GM12801 (cell line): Measurements from ENCODE around the gene GOPC.

ENCODE experiments used
- TF ChIP-seq, protein P1 (sequence below): IDR thresholded peaks from one replicate; pipeline ENCODE4 v1.5.1; 2011; ENCODE audit warnings: control low read depth; ENCODE audit not compliant: insufficient read length; ENCODE audit errors: extremely low read depth

The GOPC gene

DNA sequence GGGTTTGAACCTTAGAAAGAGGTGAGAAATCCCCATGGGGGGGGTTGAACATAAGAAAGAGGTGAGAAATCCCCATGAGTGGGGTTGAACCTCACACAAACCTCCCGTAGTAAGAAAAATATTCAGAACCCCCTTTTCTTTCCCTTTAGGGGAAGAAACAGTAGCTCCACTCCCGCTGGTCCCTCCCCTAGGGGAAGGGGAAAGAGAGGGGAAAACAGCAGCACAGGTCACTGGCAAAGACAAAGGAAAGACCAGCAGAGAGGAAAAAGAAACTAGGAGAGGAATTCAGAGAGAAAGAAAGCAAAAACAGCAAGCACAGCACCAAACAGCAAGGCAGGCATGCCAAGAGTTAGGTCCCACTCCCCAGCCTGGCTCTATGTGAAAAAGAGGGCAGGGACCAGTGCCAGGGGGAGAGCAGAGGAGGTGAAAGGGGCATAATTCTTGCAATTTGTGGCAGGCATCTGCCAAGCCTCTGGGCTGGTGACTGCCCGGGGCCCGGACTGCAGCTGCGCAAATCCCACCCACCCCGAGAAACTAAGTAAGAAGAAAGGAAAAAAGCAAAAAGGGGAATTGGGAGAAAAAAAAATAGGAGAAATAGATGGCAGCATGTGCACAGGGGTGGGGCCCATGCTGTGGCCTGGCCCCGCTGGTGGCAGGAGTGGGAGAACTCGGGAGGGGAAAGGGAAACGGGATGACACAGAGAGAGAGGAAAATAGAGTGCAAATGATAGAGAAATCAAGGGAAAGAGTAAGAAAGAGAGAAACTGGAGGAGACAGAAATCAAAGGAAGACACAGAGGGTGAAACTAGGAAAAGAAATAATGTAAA, 15.1 kb upstream of the GOPC start:
- TF ChIP-seq, protein P1, sequence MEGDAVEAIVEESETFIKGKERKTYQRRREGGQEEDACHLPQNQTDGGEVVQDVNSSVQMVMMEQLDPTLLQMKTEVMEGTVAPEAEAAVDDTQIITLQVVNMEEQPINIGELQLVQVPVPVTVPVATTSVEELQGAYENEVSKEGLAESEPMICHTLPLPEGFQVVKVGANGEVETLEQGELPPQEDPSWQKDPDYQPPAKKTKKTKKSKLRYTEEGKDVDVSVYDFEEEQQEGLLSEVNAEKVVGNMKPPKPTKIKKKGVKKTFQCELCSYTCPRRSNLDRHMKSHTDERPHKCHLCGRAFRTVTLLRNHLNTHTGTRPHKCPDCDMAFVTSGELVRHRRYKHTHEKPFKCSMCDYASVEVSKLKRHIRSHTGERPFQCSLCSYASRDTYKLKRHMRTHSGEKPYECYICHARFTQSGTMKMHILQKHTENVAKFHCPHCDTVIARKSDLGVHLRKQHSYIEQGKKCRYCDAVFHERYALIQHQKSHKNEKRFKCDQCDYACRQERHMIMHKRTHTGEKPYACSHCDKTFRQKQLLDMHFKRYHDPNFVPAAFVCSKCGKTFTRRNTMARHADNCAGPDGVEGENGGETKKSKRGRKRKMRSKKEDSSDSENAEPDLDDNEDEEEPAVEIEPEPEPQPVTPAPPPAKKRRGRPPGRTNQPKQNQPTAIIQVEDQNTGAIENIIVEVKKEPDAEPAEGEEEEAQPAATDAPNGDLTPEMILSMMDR: no peak

DNA sequence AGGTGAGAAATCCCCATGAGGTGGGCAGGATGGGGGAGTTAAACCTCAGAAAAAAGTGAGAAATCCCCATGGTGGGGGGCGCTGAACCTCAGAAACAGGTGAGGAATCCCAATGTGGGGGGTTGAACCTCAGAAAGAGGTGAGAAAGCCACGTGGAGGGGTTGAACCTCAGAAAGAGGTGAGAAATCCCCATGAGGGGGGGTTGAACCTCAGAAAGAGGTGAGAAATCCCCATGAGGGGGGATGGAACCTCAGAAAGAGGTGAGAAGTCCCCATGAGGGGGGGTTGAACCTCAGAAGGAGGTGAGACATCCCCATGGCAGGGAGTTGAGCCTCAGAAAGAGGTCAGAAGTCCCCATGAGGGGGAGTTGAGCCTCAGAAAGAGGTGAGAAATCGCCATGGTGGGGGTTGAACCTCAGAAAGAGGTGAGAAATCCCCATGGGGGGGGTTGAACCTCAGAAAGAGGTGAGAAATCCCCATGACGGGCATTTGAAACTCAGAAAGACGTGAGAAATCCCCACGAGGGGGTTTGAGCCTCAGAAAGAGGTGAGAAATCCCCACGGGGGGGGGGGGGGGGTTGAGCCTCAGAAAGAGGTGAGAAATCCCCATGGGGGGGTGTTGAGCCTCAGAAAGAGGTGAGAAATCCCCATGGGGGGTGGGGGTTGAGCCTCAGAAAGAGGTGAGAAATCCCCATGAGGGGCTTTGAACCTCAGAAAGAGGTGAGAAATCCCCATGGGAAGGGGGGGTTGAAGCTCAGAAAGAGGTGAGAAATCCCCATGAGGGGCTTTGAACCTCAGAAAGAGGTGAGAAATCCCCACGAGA, 14.3 kb upstream of the GOPC start:
- TF ChIP-seq, protein P1: no peak

DNA sequence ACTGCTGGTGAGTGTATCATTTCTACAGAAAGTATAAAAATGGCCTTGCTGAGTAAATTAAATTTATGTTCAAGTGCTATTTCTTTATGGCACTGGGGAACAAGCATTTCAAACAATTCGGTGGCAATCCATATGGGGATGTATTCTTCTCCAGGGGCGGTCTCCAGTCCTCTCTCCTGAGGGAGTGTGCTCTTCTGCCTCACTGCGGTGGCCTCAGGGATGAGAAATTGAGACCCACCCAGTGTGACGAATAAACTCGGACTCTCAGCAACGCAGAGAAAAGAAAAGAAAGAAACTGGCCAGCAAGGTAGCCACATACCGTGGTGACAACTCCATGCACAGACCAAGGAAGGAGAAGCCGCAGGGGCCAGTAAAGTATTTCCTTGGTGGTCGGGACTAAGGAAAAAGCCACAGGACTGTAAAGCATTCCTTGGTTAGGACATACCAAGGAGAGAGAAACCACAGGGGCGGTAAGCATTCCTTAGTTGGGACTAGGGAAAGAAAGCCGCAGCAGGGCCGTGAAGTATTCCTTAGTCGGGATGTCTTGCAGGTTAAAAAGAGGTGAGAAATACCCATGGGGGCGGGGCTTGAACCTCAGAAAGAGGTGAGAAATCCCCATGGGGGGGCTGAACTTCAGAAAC, 13.6 kb upstream of the GOPC start:
- TF ChIP-seq, protein P1: no peak

DNA sequence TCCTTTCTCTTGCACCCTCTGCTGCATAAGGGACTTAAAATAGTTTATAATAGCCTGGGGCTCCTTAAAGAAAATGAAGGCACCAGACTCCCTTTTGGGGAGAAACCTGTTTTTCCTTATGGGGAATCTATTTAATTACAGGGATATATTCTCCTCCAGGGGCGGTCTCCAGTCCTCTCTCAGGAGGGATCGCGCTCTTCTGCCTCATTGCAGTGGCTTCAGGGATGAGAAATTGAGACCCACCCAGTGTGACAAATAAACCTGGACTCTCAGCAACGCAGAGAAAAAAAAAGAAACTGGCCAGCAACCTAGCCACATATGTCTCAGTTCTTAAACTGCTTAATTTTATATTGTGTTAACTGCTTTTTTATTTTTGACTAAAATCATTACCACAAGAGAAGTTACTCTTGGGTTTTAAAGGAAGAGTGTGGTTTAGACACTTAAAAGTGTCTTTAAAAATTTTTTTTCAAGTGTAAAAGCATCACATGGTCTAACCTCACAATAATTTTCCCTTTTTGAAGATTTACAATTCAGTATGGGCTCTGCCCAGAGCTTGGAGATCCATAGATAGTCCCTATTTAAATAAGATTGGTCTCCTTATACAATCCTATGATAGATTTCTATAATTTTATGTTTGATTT, 11.7 kb upstream of the GOPC start:
- TF ChIP-seq, protein P1: no peak

GRCh38 chr6:117607511-117607910, 5.2 kb upstream of the GOPC start:
- TF ChIP-seq, protein P1: no peak

GRCh38 chr6:117605169-117605826, 3.0 kb upstream of the GOPC start:
- TF ChIP-seq, protein P1: no peak

- TF ChIP-seq, protein P1: no peak
Observed at GRCh38 chr6:117603821-117604220, 1.5 kb upstream of the GOPC start.
